Epithelial cell of umbilical artery (primary cell): Measurements from ENCODE around the gene TMEM100. TPM values are rescaled to one million over a fixed set of nuclear protein-coding genes. Genes with fewer than 3 reads are reported as not detected.

Experiments
- total RNA-seq: library from RNA; depleted of rRNA; stranded (reverse); fragments of >200 nt; gene quantifications from 2 replicates; pipeline ENCODE4 v1.2.3, GENCODE V29; 2014

Gene TMEM100
- 0.97 and 4.9 TPM in 2 replicates for total RNA-seq

GRCh38 chr17:55722742-55723487 lies at the start of gene TMEM100:
TSS of gene TMEM100 (minus strand) at chr17:55722864. CDS start at chr17:55721070, 1,794 bp downstream.

GRCh38 chr17:55750750-55751657 lies 28.3 kb upstream of the TMEM100 start, which contains the start of gene PCTP:
TSS of gene PCTP (plus strand) at chr17:55751051. CDS start at chr17:55751104, 53 bp downstream.

Other genes starting within 250 kb of the TMEM100 start
- gene SMIM36, start 211.4 kb downstream of the TMEM100 start, total RNA-seq: not detected in 2 replicates
- gene PCTP, start 28.2 kb upstream of the TMEM100 start, total RNA-seq: 33.9 and 37.0 TPM in 2 replicates